Stimulated activated CD4-positive, alpha-beta T cell treated with anti-CD3 and anti-CD28 coated beads, Interleukin-2, amount 100 ng/mL, for 24 hours (primary cell): ENCODE data around the gene PIM3.
A peak's percentile ranks its signal among the peaks of the same experiment; 100 is the strongest.

Source experiments
- DNase-seq, 2 donors: peaks; one replicate each; pipeline ENCODE4 v3.0.0-alpha.2; 2020

Gene PIM3

DNA sequence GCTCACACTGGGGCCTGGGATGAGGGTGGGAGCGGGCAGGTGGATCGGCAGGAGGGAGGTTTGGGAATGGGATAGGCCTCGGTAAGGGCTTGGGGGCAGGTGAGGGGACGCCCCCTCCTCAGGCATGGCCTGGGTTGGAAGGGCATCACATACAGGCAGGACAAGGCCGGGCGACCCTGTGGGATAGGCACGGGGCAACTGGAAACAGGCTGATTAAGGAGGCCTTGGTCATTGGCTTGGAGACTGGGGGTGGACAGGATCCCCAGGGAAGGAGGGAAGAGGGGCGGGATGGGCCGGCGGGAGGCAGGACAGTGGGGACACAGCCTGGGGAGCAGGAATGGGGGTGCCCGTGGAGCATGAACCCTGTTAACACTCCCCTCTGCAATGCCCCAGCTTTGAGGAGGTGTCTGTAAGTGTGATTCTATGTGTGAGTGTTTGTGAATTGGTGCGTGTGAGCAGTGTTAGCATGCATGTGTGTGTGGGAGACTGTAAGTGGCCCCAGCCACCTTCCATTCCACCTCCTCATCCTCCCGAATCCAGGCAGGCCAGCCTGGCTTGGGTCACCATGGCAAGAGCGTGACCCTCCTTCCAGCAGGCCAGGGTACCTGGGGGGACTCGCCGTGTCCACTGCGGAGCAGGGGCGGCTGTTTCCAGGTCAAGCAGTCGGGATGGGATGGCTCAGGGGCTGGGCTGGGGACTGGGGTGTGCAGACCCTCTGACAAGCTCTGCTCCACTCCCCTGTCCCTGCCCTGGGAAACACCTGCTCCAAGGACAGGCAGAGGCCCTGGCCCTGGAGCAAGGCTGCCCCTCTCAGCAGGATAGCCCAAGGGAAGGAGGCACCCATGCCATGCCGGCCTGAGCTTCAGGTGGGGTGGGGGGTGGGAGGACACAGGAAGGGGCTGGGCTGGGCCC, 3.4 kb upstream of the PIM3 start:
- no peak for DNase-seq

DNA sequence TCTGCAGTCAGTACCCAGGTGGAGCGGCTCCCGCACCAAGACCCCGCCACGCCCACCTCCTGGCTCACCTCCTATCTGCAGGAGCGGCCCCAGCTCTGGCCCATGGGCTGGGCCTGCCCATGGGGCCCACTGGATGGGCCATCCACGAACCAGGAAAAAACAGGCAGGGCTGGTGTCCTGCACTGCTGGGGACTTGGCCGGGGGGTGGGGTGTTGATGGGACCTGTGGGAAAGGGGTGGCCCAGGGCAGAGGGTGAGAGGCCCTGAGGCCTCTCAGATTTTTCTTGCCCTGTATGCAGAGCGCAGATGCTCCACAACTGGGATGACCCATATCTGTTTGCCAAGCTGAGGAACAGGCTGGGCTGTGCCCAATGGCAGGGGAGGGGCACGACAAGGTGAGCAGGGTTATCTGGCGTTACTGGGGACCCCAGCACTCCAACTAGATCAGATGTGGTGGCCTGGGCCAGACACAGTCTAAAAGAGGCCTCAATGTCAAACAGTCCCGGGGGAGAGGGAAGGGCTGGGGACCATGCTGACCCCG, 2.7 kb upstream of the PIM3 start:
- DNase-seq = no peak

DNA sequence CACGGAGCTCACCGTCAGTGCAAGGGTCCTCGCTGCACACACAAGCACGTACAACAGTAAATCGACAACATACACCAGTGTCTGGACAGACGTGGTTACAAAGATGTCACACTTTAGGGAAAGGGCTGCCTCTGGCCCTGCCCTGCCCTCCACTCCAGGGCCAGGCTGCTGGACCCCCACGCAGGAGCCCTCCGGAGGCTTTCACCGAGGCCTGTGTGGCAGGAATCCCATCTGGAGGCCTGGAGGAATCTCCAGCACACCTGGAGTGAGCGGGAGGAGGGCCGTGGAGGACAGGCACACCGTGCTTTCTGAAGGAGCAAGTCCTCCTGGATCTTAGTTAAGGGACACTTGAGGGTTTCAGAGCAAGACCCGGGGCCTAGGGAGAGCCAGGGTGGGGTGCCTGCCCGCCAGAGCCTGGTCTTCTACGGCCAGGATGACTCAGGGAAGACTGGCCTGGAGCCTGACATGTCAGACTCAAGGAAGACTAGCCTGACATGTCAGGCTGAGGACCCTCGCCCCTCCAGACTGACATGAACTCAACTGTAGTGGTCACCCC, 2.1 kb upstream of the PIM3 start:
- DNase-seq = no peak

DNA sequence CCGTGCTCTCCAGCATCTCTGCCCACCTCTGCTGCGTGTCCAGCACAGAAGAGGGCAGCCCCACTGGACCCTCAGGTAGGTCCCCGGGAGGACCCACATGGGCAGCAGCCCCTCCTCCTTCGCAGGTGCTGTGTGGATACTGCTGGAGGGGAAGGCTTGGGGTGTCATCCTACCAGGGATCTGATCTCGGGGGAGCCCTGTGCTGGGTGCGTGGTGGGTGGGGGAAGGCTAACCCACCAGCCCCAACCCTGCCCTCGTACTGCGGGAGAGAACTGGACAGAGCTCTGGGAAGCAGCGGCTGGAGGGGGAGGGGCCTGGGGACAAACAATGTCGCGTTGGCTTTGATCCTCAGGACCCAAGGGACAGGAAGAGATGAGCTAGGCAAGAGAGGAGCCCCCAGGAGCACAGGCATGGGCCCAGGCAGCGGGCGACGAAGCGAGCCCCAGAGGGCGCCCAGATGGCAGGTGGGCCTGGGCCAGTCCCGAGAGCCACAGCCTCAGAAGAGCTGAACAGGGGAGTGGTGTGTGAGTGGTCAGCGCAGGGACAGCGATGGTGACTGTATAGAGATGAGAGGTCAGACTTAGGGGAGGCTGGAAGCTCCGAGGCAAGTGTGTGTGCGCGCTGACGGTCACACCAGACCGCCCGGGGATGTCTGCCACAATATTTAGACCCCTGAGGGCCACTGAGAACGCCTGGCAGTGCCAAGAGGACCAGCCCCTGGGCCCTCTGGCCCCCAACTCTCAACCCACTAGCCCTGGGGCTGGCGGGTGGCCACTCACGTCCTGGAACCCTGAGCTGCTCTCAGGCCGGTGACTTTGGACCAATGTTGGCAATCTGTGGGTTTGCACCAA, 1.4 kb upstream of the PIM3 start:
- no peak for DNase-seq

DNA sequence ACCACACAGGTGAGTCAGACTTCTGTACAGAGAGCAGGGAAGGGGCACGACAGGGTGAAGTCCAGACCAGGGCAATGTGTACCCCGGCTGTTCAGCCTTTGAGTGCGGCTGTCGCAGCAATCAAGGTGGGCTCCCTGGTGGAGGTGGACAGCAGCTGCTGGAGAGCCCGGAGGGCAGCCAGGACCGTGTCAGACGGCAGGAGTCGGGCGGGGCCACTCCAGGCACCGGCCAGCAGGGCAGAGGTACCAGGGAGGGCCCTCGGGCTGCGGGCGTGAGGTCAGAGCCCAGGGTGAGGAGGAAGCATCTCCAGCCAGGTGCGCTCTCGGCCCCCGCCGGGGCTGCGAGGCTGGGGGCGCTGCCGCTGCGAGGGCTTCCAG, 802 bp upstream of the PIM3 start:
- DNase-seq = peak; percentile 53 to 55

DNA sequence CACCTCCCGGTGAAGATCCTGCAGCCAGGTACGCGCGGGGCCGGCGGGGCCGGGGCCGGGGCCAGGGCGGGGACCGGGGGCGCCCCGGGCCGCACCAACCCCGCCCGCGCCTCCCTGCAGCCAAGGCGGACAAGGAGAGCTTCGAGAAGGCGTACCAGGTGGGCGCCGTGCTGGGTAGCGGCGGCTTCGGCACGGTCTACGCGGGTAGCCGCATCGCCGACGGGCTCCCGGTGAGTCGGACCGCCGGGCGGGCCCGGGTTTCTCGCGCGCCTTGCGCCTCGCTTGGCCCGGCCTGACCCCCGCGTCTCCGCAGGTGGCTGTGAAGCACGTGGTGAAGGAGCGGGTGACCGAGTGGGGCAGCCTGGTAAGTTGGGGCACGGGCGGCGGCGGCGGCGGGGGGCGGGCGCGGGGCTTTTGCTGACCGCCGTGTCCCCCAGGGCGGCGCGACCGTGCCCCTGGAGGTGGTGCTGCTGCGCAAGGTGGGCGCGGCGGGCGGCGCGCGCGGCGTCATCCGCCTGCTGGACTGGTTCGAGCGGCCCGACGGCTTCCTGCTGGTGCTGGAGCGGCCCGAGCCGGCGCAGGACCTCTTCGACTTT, 531 bp downstream of the PIM3 start:
- peak; percentile 48 to 49 for DNase-seq

DNA sequence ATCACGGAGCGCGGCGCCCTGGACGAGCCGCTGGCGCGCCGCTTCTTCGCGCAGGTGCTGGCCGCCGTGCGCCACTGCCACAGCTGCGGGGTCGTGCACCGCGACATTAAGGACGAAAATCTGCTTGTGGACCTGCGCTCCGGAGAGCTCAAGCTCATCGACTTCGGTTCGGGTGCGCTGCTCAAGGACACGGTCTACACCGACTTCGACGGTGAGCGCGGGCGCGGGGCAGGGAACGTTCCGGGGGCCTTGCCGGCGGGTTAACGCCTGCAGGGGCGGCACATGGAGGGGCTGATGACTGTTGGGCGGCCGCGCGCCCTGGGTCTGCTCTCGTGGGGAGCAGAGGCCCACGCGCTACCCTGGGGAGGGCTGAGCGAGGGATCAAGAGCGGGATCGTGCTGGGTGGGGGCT, 1.0 kb downstream of the PIM3 start:
- DNase-seq = no peak

DNA sequence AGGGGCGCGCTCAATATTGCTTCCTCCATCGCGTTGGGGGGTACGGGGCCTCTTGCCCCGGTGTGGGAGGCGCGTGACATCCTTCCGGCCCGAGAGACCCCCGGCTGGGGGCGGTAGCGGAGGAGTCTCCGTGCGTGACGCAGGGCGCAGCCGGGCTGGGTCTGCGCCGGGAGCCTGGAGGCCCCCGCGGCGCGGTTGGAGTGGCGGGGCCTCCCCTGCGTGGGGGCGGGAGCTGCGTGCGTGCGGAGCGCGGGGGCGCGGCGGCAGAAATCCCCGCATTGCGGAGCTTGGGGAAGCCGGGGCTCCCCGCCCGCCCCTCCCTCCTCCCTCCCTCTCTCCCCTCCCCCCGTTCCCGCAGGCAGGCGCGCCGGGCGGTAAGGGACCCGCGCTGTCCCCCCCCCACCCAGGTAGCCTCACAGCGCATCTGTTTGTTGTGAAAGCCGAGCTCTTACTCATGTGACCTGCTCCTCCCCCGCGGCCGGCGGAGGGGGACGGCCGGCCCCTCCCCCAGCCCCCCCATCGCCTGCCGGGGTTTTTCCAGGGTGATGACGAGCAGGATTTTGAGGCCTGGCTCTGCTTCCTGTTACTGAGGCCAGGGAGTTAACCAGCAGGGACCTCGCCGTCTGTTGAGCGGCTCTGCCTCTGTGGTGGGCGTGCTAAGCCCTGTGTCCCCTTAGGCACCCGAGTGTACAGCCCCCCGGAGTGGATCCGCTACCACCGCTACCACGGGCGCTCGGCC, 1.6 kb downstream of the PIM3 start:
- peak; percentile 89 for DNase-seq

DNA sequence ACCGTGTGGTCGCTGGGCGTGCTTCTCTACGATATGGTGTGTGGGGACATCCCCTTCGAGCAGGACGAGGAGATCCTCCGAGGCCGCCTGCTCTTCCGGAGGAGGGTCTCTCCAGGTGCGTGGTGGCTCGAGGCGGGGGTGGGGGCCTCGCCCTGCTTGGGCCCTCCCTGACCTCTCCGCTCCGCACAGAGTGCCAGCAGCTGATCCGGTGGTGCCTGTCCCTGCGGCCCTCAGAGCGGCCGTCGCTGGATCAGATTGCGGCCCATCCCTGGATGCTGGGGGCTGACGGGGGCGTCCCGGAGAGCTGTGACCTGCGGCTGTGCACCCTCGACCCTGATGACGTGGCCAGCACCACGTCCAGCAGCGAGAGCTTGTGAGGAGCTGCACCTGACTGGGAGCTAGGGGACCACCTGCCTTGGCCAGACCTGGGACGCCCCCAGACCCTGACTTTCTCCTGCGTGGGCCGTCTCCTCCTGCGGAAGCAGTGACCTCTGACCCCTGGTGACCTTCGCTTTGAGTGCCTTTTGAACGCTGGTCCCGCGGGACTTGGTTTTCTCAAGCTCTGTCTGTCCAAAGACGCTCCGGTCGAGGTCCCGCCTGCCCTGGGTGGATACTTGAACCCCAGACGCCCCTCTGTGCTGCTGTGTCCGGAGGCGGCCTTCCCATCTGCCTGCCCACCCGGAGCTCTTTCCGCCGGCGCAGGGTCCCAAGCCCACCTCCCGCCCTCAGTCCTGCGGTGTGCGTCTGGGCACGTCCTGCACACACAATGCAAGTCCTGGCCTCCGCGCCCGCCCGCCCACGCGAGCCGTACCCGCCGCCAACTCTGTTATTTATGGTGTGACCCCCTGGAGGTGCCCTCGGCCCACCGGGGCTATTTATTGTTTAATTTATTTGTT, 2.4 kb downstream of the PIM3 start:
- DNase-seq = peak in 1 of 2 donors; percentile 28

DNA sequence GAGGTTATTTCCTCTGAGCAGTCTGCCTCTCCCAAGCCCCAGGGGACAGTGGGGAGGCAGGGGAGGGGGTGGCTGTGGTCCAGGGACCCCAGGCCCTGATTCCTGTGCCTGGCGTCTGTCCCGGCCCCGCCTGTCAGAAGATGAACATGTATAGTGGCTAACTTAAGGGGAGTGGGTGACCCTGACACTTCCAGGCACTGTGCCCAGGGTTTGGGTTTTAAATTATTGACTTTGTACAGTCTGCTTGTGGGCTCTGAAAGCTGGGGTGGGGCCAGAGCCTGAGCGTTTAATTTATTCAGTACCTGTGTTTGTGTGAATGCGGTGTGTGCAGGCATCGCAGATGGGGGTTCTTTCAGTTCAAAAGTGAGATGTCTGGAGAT, 3.1 kb downstream of the PIM3 start:
- no peak for DNase-seq

DNA sequence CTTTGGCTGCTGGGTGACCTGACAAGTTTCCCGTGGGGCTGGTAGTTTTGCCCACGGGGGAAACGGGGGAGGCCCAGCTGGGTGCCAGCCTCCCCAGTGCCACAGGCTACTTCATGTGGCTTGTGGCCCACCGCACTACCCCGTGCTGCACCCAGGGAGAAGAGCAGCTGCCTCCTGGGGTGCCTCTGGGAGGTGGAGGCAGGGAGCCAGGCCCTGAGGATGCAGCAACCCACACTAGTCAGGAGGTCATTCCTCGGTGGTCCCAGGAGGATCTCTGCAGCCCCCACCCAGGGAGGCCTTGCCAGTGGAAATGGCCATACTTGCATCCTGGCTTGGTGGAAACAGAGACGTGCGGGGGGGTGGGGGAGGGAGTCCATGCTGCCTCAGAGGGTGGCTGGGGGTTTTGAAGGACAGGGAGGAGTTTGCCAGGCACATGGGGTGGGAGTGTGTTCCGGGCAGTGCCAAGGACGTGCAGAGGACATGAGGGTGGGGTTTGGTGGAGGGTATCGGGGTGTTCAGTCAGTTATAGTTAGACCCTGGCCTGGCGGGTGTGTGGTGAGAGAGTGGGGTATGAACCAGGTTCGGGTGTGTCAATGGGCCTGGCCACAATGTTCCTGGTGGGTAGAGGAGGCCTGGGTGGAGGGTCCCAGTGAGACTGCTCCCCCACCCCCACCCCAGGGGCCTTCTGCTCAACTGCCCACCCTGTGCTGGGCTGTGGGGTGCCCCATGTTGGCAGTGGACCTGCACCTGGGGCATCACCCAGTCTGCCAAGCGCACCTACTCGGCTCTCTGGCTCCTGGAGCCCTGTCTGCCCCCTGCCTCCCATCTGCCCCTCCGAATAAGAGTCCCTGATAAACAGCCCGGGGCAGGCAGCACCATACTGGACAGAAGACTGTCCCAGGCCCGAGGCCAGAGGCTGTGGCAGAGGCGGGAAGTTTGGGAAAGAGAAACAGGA, 3.8 kb downstream of the PIM3 start:
- DNase-seq = peak; percentile 22 to 32

DNA sequence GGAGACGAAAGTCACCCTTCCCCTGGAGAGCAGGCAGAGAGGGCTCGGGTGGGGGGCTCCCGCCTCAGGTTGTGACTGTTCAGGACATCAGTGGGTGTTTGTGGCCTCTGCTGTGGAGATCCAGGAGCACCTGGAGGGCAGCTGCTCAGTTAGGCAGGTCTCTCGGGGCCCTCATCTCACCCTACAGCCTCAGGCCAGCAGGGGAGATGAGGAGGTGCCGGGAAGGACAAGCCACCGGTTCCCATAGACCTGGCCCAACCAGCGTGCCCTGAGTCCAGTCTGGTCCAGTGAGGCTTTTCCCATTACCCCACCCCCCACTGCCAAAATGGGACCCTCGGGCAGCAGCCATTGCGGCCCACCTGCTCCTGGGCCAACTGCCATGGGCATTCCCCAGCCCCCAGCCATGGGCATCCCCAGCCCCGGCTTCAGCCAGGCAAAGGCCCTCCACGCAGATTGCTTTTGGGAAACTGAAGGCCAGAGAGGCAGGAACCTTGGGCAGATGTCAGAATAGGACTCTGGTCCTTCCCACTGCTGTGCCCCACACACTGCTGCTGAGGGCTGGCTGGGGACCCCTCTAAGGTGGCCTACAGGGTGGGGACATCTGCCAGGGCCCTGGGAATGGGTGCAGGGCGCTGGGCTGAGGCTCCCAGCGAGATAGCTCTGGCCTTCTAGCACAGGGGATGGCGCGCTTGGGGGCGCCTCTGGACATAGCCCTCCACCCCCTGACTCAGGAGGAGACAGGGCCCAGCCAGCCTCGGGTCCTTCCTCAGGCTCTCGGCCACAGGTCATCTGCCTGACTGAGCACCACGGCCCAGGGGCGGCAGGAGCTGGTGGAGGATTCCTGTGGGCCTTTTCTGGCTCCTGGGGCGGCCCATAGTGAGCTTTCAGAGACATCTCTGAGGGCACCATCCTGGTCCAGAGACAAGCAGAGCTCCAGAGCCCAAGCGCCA, 4.8 kb downstream of the PIM3 start:
- peak; percentile 28 to 43 for DNase-seq

DNA sequence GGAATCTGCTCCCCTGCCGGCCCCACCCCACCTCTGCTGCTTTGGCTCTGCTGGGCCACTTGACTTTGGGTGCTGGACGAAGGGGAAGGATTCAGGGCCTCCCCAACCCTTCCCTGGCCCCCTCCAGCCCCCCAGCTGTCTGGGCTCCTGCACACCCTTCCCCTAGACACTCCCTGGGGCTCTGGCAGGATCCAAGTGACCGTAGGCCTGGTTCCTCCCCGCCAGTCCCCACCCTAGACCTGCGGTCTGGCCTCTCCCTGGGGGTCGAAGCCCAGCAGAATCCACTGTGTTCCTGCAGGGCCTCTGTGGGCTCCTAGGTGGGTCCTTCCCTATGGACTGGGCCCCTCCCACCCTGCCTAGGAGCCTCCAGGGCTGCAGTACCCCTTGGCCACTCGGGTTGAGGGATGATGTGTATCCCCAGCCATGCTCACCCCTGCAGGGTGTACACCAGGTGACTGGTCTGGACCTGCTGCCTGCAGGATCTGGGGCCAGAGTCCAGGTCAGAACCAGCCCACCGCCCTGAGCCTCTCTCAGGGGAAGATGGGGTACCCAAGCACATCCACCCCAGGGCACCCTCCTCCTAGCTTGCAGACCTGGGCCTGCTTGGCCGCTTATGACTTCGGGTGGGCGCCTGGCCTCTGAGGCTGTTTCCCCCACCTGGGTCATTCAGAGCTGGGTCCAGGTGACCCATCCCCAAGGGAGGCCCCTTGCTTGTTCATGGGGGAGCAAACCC, 5.6 kb downstream of the PIM3 start:
- no peak for DNase-seq

DNA sequence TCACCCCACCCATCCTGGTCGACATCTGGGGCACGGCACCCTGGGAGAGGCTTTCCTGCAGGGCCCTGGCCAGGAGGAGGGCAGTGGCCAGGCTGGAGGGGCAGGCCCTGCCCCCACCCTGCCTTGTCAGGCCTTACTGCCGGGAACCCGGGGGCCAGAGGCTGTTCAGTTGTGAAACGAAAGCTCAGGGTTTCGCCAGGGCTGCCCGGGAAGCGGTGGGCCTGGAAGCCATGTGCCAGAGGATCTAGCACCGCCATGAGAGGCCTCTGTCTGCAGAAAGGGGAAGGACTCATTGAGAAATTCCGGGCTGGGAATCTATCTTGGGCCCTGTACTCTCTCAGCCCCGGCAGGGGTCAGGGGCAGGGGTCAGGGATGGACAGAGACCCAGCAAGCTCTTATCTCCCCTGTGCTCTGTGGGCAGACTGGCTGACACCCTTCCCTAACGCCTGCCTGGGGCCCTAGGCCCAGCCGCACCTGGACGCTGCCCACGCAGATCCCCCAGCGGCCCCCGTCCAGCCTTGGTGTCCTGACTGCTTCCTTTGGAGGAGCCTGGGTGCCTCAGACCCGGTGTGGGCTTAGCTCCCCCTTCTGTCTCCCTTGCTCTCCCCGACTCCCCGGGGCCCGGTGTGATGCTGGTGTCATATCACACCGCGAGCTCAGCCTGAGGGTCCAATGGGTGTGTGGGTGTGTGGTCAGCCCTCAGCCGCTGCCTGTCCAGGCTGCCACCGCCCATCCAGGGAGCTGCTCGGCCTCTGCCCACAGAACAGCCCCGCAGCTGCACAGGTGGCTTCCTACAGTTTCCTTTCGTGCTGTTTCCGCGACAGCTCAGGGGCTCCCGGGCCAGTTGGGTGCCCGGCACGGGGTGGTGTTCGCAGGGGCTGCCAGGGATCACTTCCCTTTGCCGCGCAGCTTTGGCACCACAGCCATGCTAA, 6.5 kb downstream of the PIM3 start:
- peak in 1 of 2 donors; percentile 41 for DNase-seq

DNA sequence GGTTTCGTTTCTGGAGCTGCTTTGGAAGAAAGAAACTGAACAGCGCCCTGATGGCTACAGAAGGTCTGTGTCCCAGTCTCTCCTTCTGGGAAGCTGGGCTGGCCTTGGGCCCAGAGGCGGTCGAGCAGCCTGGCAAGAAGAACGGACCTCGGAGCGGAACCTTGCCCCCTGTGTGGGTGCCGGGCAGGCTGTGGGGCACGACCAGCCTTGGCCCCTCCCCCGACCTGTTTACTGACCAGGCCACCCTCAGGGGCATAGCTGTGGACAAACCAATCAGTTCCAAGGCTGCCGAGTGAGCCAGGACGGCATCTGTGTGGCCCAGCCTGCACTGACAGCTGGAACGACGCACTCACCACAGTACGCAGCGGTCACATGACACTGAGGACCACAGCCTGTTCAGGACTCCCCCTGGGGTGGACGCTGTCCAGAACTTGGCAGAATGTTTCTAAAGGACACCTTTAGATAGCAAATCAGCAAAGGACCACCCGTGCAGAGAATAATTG, 7.2 kb downstream of the PIM3 start:
- DNase-seq = peak; percentile 17 to 18

DNA sequence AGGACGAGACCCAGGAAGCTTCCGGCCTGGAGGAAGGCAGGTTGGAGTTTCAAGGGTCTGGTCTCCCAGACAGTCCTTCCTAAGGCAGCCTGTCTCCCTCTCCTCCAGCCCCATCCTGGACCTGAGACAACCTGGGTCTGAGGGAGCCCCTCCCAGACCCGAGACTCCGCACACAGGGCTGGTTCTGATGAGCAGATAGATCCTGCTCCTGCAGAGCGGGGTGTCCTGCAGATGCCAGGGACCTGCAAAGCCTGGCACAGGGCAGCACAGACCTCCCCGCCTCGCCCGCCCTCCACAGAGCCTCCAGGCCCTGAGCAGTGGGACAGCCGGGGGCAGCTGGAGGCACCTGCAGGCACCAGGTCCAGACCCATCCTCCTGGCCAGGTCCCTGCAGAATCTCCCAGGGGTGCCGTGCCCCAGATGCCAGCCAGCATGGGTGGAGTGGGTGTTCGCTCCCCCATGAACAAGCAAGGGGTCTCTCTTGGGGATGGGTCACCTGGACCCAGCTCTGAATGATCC, 7.8 kb downstream of the PIM3 start:
- peak in 1 of 2 donors; percentile 23 for DNase-seq
